Measurements from ENCODE around the gene CFAP77. TPM values are rescaled to one million over a fixed set of nuclear protein-coding genes. Genes with fewer than 3 reads are reported as not detected.

Gene CFAP77
- total and polyA plus RNA-seq, 2 of the 8 experiments (the other 6 are each of a cell fraction or from before 2014, with no cell fraction given), result 0.63 to 0.97 TPM

GRCh38 chr9:132505991-132506655 lies 96.1 kb downstream of the CFAP77 start:
- Histone ChIP-seq H3K23ac (ENCODE audit: insufficient read length) (no peak overlapping the region), H2AK5ac (ENCODE audit: low read depth, low read length) (no peak overlapping the region), H3K23me2 (ENCODE audit: low read depth, low read length) (no peaks in the 10 kb centered on the region), H4K20me1 (replicated peaks in 1 of 2; ENCODE audit: control insufficient read depth in 1 of 2, insufficient read depth in 2 of 2, low read length in 2 of 2) (no peaks in the 10 kb centered on the region), H2BK15ac (ENCODE audit: low read length) (peak overlapping the region; percentile 8; the same call in 1 of the 2 replicates), H2BK5ac (ENCODE audit: low read depth, low read length) (no peak overlapping the region), H3K56ac (replicated peaks; ENCODE audit: insufficient read length, low read depth, low read length) (no peak overlapping the region), H3K14ac (ENCODE audit: insufficient read length) (no peak overlapping the region), H3K18ac (ENCODE audit: extremely low read depth, low read length) (no peak overlapping the region), H3K27ac (ENCODE audit: low read depth, low read length) (no peak overlapping the region), H3K4ac (replicated peaks; ENCODE audit: insufficient read length, low read depth, low read length) (no peak overlapping the region), H3K4me1 (replicated peaks in 1 of 4; ENCODE audit: control insufficient read depth in 3 of 4, insufficient read depth in 4 of 4, low read length in 3 of 4) (peaks cover 0 to 9% (median 6%) of the 10 kb centered on the region in 4 experiments; a peak in 4 of 7 replicates), H4K8ac (ENCODE audit: extremely low read depth, insufficient read depth, low read length) (no peak overlapping the region), H4K5ac (ENCODE audit: insufficient read length, low read depth, low read length) (no peak overlapping the region), H4K91ac (replicated peaks; ENCODE audit: insufficient read length, low read length) (no peak overlapping the region), H2BK120ac (replicated peaks; ENCODE audit: low read depth, low read length) (no peak overlapping the region), H3K9me3 (ENCODE audit: insufficient read depth in 2 of 2, low read depth in 1 of 2, low read length in 1 of 2) (no peaks in the 10 kb centered on the region), H3K36me3 (ENCODE audit: control insufficient read depth in 2 of 4, insufficient read depth in 4 of 4, low read length in 3 of 4) (no peaks in the 10 kb centered on the region), H3K4me2 (ENCODE audit: insufficient read depth in 1 of 2, low read depth in 2 of 2, low read length in 2 of 2) (no peak overlapping the region), H2BK20ac (ENCODE audit: low read length) (no peak overlapping the region), H2BK12ac (ENCODE audit: low read depth, low read length) (no peak overlapping the region), H3K4me3 (ENCODE audit: extremely low read depth in 1 of 4, insufficient read depth in 2 of 4, low read depth in 3 of 4, low read length in 4 of 4) (no peak overlapping the region), H2AFZ (ENCODE audit: low read length) (no peak overlapping the region), H3K79me2 (ENCODE audit: control insufficient read depth in 1 of 2, insufficient read depth in 2 of 2, low read length in 2 of 2) (no peaks in the 10 kb centered on the region), H3K27me3 (replicated peaks in 1 of 4; ENCODE audit: control insufficient read depth in 3 of 4, extremely low read depth in 1 of 4, insufficient read depth in 3 of 4, low read length in 3 of 4) (no peaks in the 10 kb centered on the region), H3K9ac (replicated peaks in 1 of 4; ENCODE audit: extremely low read depth in 1 of 4, low read depth in 3 of 4, low read length in 3 of 4) (no peak overlapping the region), H3K79me1 (ENCODE audit: low read depth, low read length) (no peaks in the 10 kb centered on the region)
- DNase-seq (ENCODE audit: low read depth in 1 of 2, low spot score in 2 of 2) (no peak), FAIRE-seq (no peak)
- POLR2A ChIA-PET (ENCODE audit: partially characterized antibody), result no interaction called here
- CTCF ChIA-PET (ENCODE audit: partially characterized antibody), result interaction anchor here (0.8 to 9.6 kb wide), 18 partner anchors 8 to 235 kb away, joined by 3 to 93 read pairs (median 6); no protein-coding TSS in a partner anchor
- 85% methylated on average over 17 of the region's 17 CpGs; no CpG with 5 or more reads in 1 of the 2 experiments for WGBS, 2 experiments (ENCODE audit: extremely low coverage in 1 of 2, insufficient coverage in 1 of 2, insufficient read length in 1 of 2, insufficient replicate concordance in 2 of 2, low coverage in 1 of 2, low lambda C conversion rate in 2 of 2, missing lambda C conversion rate in 1 of 2)
- TF ChIP-seq GABPA (IDR thresholded peaks at IDR 0.05; ENCODE audit: borderline replicate concordance, insufficient read depth, low read length) (no peak), SP2 (IDR thresholded peaks at IDR 0.05; ENCODE audit: low read length) (no peak)

Data from H1 (cell line).